ENCODE data around the gene ADAP1.

ADAP1 gene

GRCh38 chr7:865921-866320 is 88.6 kb downstream of the ADAP1 start:
- TF ChIP-seq CTCF (IDR thresholded peaks at IDR 0.05; ENCODE audit: low read depth, low read length), result no peak
- no peak overlapping the region for H3K4me3 ChIP-seq (ENCODE audit: low read depth, low read length)

- H3K4me3 ChIP-seq (ENCODE audit: low read depth, low read length), result no peak overlapping the region
Observed at GRCh38 chr7:863106-863505, 91.4 kb downstream of the ADAP1 start.

GRCh38 chr7:862157-862556 is 92.3 kb downstream of the ADAP1 start:
- TF ChIP-seq CTCF (IDR thresholded peaks at IDR 0.05; ENCODE audit: low read depth, low read length), result no peak

More at GRCh38 chr7:863106-863505, 91.4 kb downstream of the ADAP1 start:
- no peak for TF ChIP-seq CTCF (IDR thresholded peaks at IDR 0.05; ENCODE audit: low read depth, low read length)

GRCh38 chr7:861222-861621 is 93.3 kb downstream of the ADAP1 start:
- H3K4me3 ChIP-seq (ENCODE audit: low read depth, low read length), result no peak overlapping the region
- TF ChIP-seq CTCF (IDR thresholded peaks at IDR 0.05; ENCODE audit: low read depth, low read length), result no peak

More at GRCh38 chr7:862157-862556, 92.3 kb downstream of the ADAP1 start:
- no peak overlapping the region for H3K4me3 ChIP-seq (ENCODE audit: low read depth, low read length)

- no peak for TF ChIP-seq CTCF (IDR thresholded peaks at IDR 0.05; ENCODE audit: low read depth, low read length)
- H3K4me3 ChIP-seq (ENCODE audit: low read depth, low read length), result no peak overlapping the region
Observed at GRCh38 chr7:860149-860548, 94.3 kb downstream of the ADAP1 start.

GRCh38 chr7:859359-860030 is 95.0 kb downstream of the ADAP1 start:
- no peak overlapping the region for H3K4me3 ChIP-seq (ENCODE audit: low read depth, low read length)
- TF ChIP-seq CTCF (IDR thresholded peaks at IDR 0.05; ENCODE audit: low read depth, low read length), result no peak

GRCh38 chr7:857661-858060 is 96.8 kb downstream of the ADAP1 start:
- no peak for TF ChIP-seq CTCF (IDR thresholded peaks at IDR 0.05; ENCODE audit: low read depth, low read length)
- H3K4me3 ChIP-seq (ENCODE audit: low read depth, low read length), result no peak overlapping the region

Data from WI38 (cell line).